DND-41 (cell line): ENCODE measurements around the gene MED17.

ENCODE experiments used
- ATAC-seq: fragments of 200-7000 bp; cut with Tn5 transposase; 3 replicates; pipeline ENCODE4 v1.9.1; 2021; ENCODE audit warnings: low read depth; ENCODE audit not compliant: insufficient read depth
- DNase-seq: peaks from one replicate; pipeline ENCODE4 v3.0.0-alpha.2; 2020
- H2AFZ ChIP-seq: 2 replicates; pipeline ENCODE4 v1.6.0; 2012; ENCODE audit warnings: low read depth, low read length
- H3K27ac ChIP-seq: 2 replicates; pipeline ENCODE4 v1.5.1; 2012; ENCODE audit warnings: low read length, inconsistent platforms
- H3K27me3 ChIP-seq: fragments of 200-600 bp; sonication (generic); 2 replicates; pipeline ENCODE4 v1.6.0; 2012; ENCODE audit warnings: low read length, mild to moderate bottlenecking, inconsistent platforms; ENCODE audit not compliant: insufficient read depth, poor library complexity
- H3K36me3 ChIP-seq: 2 replicates; pipeline ENCODE4 v1.5.1; 2012; ENCODE audit warnings: low read length, inconsistent platforms; ENCODE audit not compliant: insufficient read depth
- H3K4me1 ChIP-seq: 2 replicates; pipeline ENCODE4 v1.5.1; 2012; ENCODE audit warnings: mild to moderate bottlenecking, low read length; ENCODE audit not compliant: insufficient read depth
- H3K4me2 ChIP-seq: 2 replicates; pipeline ENCODE4 v1.6.0; 2012; ENCODE audit warnings: mild to moderate bottlenecking, moderate library complexity, low read length, inconsistent platforms; ENCODE audit not compliant: insufficient read depth
- H3K4me3 ChIP-seq, 2 experiments: fragments of 200-600 bp in 1 of 2; shearing (Covaris generic) in 1 of 2; 2 replicates each; pipeline ENCODE4 v1.5.1; 2012 to 2016; ENCODE audit warnings: inconsistent platforms in 2 of 2, low read length in 2 of 2, mild to moderate bottlenecking in 2 of 2, low read depth in 1 of 2, moderate library complexity in 1 of 2
- H3K79me2 ChIP-seq: 2 replicates; pipeline ENCODE4 v1.6.0; 2012; ENCODE audit warnings: low read length, inconsistent platforms; ENCODE audit not compliant: insufficient read depth
- H3K9ac ChIP-seq: 2 replicates; pipeline ENCODE4 v1.6.0; 2012; ENCODE audit warnings: low read depth, mild to moderate bottlenecking, inconsistent platforms, low read length, moderate library complexity
- H3K9me3 ChIP-seq: 2 replicates; pipeline ENCODE4 v1.5.1; 2012; ENCODE audit warnings: low read length, moderate library complexity, mild to moderate bottlenecking, inconsistent platforms; ENCODE audit not compliant: insufficient read depth, severe bottlenecking
- H4K20me1 ChIP-seq: 2 replicates; pipeline ENCODE4 v1.6.0; 2012; ENCODE audit warnings: low read length; ENCODE audit not compliant: insufficient read depth
- EZH2 ChIP-seq: IDR thresholded peaks from 3 replicates; pipeline ENCODE4 v1.6.1; 2012; ENCODE audit warnings: borderline replicate concordance, low read depth, mild to moderate bottlenecking, moderate library complexity, low read length, inconsistent platforms; ENCODE audit not compliant: severe bottlenecking
- TF ChIP-seq, protein P1 (sequence below): IDR thresholded peaks from 2 replicates; pipeline ENCODE4 v1.5.1; 2012; ENCODE audit warnings: borderline replicate concordance, low read length, moderate library complexity, mild to moderate bottlenecking; ENCODE audit not compliant: poor library complexity, severe bottlenecking; ENCODE audit errors: extremely low read depth

Gene MED17

DNA sequence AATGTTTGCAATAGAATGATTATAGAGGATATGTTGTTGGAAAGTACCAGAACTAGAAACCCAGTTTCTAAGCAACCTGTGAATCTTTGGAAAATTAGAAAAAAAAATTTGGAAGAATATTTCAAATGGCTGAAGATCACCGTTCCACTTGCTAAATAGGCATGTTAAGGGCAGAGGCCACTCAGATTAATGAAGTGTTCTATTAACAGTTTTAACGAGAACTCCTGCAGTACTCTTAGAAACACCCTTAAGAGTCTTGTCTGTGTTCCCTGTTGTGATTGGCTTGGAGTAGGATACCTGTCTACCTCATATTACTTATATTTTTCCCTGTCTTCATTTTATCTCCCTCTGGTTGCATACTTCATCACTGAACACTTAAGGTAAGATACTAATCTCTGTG lies 38.0 kb upstream of the MED17 start:
- Histone ChIP-seq H2AFZ (no peak overlapping the region), H3K9ac (no peak overlapping the region), H3K27me3 (no peaks in the 10 kb centered on the region), H3K4me3 (no peak overlapping the region), H3K4me2 (no peak overlapping the region), H3K9me3 (no peaks in the 10 kb centered on the region), H3K79me2 (peaks cover 36% of the 10 kb centered on the region), H3K4me1 (peaks cover 13% of the 10 kb centered on the region), H3K36me3 (peaks cover 11% of the 10 kb centered on the region), H4K20me1 (no peaks in the 10 kb centered on the region), H3K27ac (no peak overlapping the region)
- ATAC-seq (no peak), DNase-seq (no peak)
- no peak for TF ChIP-seq EZH2
- TF ChIP-seq, protein P1, sequence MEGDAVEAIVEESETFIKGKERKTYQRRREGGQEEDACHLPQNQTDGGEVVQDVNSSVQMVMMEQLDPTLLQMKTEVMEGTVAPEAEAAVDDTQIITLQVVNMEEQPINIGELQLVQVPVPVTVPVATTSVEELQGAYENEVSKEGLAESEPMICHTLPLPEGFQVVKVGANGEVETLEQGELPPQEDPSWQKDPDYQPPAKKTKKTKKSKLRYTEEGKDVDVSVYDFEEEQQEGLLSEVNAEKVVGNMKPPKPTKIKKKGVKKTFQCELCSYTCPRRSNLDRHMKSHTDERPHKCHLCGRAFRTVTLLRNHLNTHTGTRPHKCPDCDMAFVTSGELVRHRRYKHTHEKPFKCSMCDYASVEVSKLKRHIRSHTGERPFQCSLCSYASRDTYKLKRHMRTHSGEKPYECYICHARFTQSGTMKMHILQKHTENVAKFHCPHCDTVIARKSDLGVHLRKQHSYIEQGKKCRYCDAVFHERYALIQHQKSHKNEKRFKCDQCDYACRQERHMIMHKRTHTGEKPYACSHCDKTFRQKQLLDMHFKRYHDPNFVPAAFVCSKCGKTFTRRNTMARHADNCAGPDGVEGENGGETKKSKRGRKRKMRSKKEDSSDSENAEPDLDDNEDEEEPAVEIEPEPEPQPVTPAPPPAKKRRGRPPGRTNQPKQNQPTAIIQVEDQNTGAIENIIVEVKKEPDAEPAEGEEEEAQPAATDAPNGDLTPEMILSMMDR, result no peak

DNA sequence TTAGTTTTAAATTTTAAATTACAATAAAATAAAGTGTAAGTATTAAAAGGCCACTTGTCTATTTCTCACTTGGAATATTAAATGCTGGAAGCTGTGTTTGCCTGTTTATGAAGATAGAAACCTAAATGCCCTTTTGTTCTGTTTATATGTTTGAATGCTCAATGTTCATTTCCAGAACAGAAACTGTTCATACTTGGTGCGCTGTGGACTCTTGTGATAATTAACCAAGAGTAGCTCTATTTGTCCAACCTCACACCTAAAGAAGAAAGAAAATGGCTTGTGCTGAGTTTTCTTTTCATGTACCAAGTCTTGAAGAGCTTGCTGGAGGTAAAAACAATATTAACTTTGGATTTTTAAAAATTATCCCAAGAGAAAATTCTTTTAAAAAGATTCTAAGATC lies 37.0 kb upstream of the MED17 start:
- no peaks in the 10 kb centered on the region for H3K9me3 ChIP-seq
- no peak overlapping the region for H3K27ac ChIP-seq
- TF ChIP-seq, protein P1, result no peak
- no peak for TF ChIP-seq EZH2
- no peak overlapping the region for H3K4me2 ChIP-seq
- no peaks in the 10 kb centered on the region for H3K27me3 ChIP-seq
- no peak overlapping the region for H3K9ac ChIP-seq
- ATAC-seq (no peak), DNase-seq (no peak)
- H3K36me3 ChIP-seq, result peaks cover 11% of the 10 kb centered on the region
- no peak overlapping the region for H2AFZ ChIP-seq
- peaks cover 13% of the 10 kb centered on the region for H3K4me1 ChIP-seq
- peaks cover 27% of the 10 kb centered on the region for H3K79me2 ChIP-seq
- H4K20me1 ChIP-seq, result no peaks in the 10 kb centered on the region
- H3K4me3 ChIP-seq, result no peak overlapping the region

- no peak for ATAC-seq
- no peak overlapping the region for H3K9ac ChIP-seq
- no peaks in the 10 kb centered on the region for H3K79me2 ChIP-seq
- H3K27me3 ChIP-seq, result no peaks in the 10 kb centered on the region
- H3K9me3 ChIP-seq, result no peaks in the 10 kb centered on the region
- H2AFZ ChIP-seq, result no peak overlapping the region
- no peak for TF ChIP-seq EZH2
- TF ChIP-seq, protein P1, result no peak
- H3K36me3 ChIP-seq, result peaks cover 18% of the 10 kb centered on the region
- no peak overlapping the region for H3K4me3 ChIP-seq
- no peak for DNase-seq
- H3K4me2 ChIP-seq, result no peak overlapping the region
- no peak overlapping the region for H3K27ac ChIP-seq
- no peaks in the 10 kb centered on the region for H4K20me1 ChIP-seq
- H3K4me1 ChIP-seq, result no peaks in the 10 kb centered on the region
Observed at GRCh38 chr11:93751001-93751400, 33.1 kb upstream of the MED17 start.

DNA sequence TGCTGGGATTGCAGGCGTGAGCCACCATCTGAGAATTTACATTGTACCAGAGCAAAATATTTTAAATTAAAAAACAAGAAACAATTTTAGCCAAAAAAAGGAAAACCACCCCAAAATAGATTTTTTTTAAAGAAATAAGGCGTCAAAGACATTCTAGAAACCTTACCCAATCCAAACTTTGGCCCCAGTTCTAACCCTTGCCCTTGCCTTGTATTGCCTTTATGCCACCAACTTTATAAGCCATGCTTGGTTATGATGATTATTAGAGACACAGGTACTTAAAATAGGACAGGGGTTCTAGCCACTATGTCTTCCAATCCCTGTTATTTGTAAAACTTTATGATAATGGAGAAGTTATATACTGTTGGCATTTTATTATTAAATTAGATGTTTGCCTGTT lies 30.8 kb upstream of the MED17 start:
- no peak overlapping the region for H3K27ac ChIP-seq
- H3K36me3 ChIP-seq, result peaks cover 34% of the 10 kb centered on the region
- no peak overlapping the region for H3K4me2 ChIP-seq
- H3K4me3 ChIP-seq, result no peak overlapping the region
- no peaks in the 10 kb centered on the region for H3K4me1 ChIP-seq
- no peaks in the 10 kb centered on the region for H3K27me3 ChIP-seq
- no peaks in the 10 kb centered on the region for H3K9me3 ChIP-seq
- DNase-seq (no peak), ATAC-seq (no peak)
- no peak overlapping the region for H2AFZ ChIP-seq
- no peak overlapping the region for H3K9ac ChIP-seq
- no peaks in the 10 kb centered on the region for H4K20me1 ChIP-seq
- H3K79me2 ChIP-seq, result no peaks in the 10 kb centered on the region
- TF ChIP-seq EZH2, result no peak
- TF ChIP-seq, protein P1, result no peak
